GM15510 (cell line): Measurements from ENCODE around the gene NPTN.

ENCODE experiments used
- POLR2A ChIP-seq: IDR thresholded peaks from 3 replicates; pipeline ENCODE4 v1.6.1; 2011; ENCODE audit warnings: borderline replicate concordance; ENCODE audit not compliant: insufficient read length; ENCODE audit errors: extremely low read depth

Gene NPTN

DNA sequence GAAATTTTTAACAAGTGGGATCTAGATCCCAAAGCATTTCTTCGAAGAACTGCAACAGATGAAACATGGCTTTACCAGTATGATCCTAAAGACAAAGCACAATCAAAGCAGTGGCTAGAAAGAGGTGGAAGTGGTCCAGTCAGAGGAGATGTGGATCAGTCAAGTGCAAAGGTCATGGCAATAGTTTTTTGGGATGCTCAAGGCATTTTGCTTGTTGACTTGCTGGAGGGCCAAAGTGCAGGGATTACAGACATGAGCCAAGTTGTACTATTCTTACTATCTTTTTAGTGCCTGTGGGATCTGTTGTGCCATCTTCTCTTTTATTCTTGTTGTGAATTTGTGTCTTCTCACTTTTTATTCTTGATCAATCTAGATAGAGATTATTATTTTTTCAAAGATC, 108.3 kb downstream of the NPTN start:
- TF ChIP-seq POLR2A = no peak

DNA sequence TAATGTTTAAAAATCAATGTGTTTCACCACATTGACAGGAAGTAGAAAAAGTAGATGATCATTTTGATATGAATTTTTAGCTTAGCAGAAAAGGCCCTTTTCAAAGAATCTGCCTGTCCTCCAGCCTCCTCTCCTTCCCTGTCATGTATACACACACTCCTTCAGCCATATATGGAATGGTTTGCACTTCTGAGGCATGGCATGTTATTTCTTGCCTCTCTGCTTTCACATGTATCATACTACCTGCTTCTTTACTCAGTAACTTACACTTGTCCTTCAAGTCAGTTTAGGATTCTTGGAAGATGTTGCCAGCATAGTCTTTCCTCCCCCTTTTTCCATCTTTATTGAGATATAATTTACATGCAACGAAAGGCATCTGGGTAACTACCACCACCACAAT, 111.2 kb downstream of the NPTN start:
- no peak for TF ChIP-seq POLR2A

DNA sequence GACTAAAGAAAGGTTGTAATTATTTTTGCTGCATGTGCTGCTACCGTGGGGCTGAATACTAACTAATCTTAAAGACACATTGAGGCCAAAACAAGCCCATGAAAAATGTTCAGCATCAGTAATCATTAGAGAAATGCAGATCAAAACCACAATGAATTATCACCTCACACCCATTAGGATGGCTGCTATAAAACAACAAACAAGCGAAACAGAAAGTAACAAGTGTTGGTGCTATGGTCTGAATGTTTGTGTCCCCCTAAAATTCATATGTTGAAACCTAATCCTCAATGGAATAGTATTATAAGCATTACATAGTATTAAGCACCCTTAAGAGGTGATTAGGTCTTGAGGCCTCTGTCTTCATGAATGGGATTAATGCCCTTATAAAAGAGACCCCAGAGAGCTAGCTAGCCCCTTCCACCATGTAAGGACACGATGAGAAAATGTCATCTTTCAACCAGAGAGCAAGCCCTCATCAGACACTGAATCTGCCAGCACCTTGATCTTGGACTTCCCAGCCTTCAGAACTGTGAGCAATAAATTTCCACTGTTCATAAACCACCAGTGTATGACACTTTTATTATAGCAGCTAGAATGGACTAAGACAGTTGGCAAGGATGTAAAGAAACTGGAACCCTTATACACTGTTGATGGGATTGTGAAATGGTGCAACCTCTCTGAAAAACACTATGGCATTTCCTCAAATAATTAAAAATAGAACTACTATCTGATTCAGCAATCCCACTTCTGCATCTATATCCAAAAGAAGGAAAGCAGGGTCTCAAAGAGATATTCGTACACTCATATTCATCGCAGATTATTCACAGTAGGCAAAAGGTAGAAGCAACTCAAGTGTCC, 114.1 kb downstream of the NPTN start:
- TF ChIP-seq POLR2A = no peak

DNA sequence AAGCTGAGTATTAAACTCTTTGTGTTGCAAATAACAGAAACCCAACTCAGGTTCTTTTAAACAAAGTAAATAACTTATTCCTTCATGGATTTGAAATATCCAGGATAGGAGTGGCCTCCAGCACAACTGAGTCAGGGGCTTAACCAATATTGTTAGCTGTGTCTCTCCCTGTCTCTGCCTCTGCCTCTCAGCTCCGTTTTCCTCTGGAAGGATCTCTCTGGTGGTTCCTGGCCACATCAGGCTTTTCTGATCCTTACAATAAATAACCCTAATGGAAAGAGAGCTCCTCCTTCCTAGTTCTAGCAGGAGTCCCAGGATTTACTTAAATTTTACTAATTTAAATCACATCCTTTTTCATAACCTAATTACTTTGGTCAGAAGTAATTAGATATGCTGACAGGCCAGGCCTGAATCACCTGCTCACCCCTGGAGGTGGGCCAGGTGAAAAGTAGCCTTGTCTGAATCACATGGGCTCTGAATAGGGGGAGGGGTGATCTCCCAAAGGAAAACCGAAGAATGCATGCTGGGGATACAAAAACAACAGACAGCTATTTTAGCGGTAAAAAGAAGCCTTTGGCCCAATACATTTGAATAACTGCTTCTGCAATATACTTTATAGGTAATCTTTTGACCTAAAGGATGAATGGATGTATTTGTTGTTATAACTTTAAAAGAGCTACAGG, 114.9 kb downstream of the NPTN start:
- no peak for TF ChIP-seq POLR2A

DNA sequence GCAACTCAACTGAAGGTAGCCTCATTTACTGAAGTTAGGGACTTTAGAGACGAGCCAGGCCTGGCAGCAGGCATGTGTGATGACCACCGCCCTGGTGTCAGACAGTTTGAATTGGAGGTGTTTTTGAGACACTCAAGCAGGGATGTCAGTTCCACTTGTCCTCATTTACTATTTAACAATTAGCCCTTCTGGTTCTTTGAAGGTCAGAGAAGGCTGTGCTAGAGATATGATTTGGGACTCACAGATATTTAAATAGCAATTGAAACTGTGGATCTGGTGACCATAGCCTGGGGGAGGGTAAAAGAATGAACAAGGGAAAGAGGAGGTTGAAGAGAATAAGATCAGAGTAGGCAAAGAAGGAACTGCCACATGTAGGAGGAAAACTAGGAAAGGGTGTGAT, 115.6 kb downstream of the NPTN start:
- no peak for TF ChIP-seq POLR2A

DNA sequence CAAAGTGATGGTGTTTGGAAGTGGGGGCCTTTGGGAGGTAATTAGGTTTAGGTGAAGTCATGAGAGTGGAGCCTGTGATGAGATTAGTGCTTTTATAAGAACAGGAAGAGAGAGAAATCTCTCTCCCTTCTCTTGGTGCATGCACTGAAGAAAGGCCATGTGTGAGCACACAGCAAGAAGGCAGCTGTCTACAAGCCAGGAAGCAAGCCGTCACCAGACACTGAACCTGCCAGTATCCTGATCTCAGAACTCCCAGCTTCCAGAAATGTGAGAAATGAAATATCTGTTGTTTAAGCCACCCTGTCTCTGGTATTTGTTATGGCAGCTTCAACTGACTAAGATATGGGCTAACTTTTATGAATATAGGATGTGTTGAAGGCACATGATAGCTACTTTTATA, 117.7 kb downstream of the NPTN start:
- no peak for TF ChIP-seq POLR2A
